H9 (cell line): ENCODE measurements around the gene STMN3. TPM values are rescaled to one million over a fixed set of nuclear protein-coding genes. Genes with fewer than 3 reads are reported as not detected.

Experiments used
- DNase-seq: peaks from one replicate; pipeline ENCODE4 v3.0.0-alpha.2; 2017
- H2AFZ ChIP-seq: one replicate; pipeline ENCODE4 v1.6.1; 2013; ENCODE audit warnings: mild to moderate bottlenecking, low read length, control low read depth, moderate library complexity
- H2AK5ac ChIP-seq: 2 replicates; pipeline ENCODE4 v1.6.1; 2013; ENCODE audit warnings: low read length, control low read depth, mixed read lengths; ENCODE audit not compliant: insufficient read length
- H2BK120ac ChIP-seq: one replicate; pipeline ENCODE4 v1.6.1; 2013; ENCODE audit warnings: low read depth, mild to moderate bottlenecking, low read length, control low read depth, inconsistent platforms; ENCODE audit not compliant: poor library complexity, severe bottlenecking
- H2BK12ac ChIP-seq: 2 replicates; pipeline ENCODE4 v1.6.1; 2013; ENCODE audit warnings: low read length, control low read depth, mixed read lengths, low read depth; ENCODE audit not compliant: insufficient read length
- H2BK15ac ChIP-seq: 2 replicates; pipeline ENCODE4 v1.6.1; 2013; ENCODE audit warnings: low read depth, low read length, control low read depth
- H2BK20ac ChIP-seq: one replicate; pipeline ENCODE4 v1.6.1; 2013; ENCODE audit warnings: low read depth, mild to moderate bottlenecking, low read length, control low read depth, inconsistent platforms; ENCODE audit not compliant: poor library complexity, severe bottlenecking
- H2BK5ac ChIP-seq: 2 replicates; pipeline ENCODE4 v1.6.1; 2013; ENCODE audit warnings: low read length, control low read depth, mixed read lengths; ENCODE audit not compliant: insufficient read length
- H3K14ac ChIP-seq: 2 replicates; pipeline ENCODE4 v1.6.1; 2013; ENCODE audit warnings: low read length, control low read depth; ENCODE audit not compliant: insufficient read depth
- H3K18ac ChIP-seq: 2 replicates; pipeline ENCODE4 v1.6.1; 2013; ENCODE audit warnings: low read depth, mild to moderate bottlenecking, mixed read lengths, low read length, control low read depth; ENCODE audit not compliant: insufficient read length
- H3K23ac ChIP-seq: 2 replicates; pipeline ENCODE4 v1.6.1; 2013; ENCODE audit warnings: low read length, control low read depth, mixed read lengths, low read depth; ENCODE audit not compliant: insufficient read length
- H3K23me2 ChIP-seq: 2 replicates; pipeline ENCODE4 v1.6.1; 2013; ENCODE audit warnings: low read depth, mild to moderate bottlenecking, mixed read lengths, low read length, control low read depth; ENCODE audit not compliant: insufficient read length, poor library complexity, severe bottlenecking
- H3K27ac ChIP-seq: 2 replicates; pipeline ENCODE4 v1.5.1; 2013; ENCODE audit warnings: low read length, control low read depth, mixed read lengths, low read depth; ENCODE audit not compliant: insufficient read length
- H3K27me3 ChIP-seq: 2 replicates; pipeline ENCODE4 v1.6.1; 2013; ENCODE audit warnings: low read length, control low read depth, inconsistent platforms; ENCODE audit not compliant: insufficient read depth
- H3K4ac ChIP-seq: 2 replicates; pipeline ENCODE4 v1.6.1; 2013; ENCODE audit warnings: low read depth, mild to moderate bottlenecking, control low read depth, inconsistent platforms, low read length, moderate library complexity
- H3K4me1 ChIP-seq: 2 replicates; pipeline ENCODE4 v1.6.1; 2013; ENCODE audit warnings: low read length, control low read depth, inconsistent platforms; ENCODE audit not compliant: insufficient read depth
- H3K4me2 ChIP-seq: 2 replicates; pipeline ENCODE4 v1.6.1; 2013; ENCODE audit warnings: low read length, control low read depth, mixed read lengths; ENCODE audit not compliant: insufficient read length, insufficient read depth
- H3K56ac ChIP-seq: 2 replicates; pipeline ENCODE4 v1.6.1; 2013; ENCODE audit warnings: low read depth, mild to moderate bottlenecking, mixed read lengths, low read length, control low read depth; ENCODE audit not compliant: insufficient read length
- H3K79me1 ChIP-seq: 2 replicates; pipeline ENCODE4 v1.6.1; 2013; ENCODE audit warnings: low read depth, mild to moderate bottlenecking, moderate library complexity, low read length, control low read depth, inconsistent platforms; ENCODE audit not compliant: insufficient read depth, poor library complexity, severe bottlenecking
- H3K79me2 ChIP-seq: 2 replicates; pipeline ENCODE4 v1.6.1; 2013; ENCODE audit warnings: low read length, control low read depth, inconsistent platforms; ENCODE audit not compliant: insufficient read depth
- H3K9ac ChIP-seq: 2 replicates; pipeline ENCODE4 v1.6.1; 2013; ENCODE audit warnings: low read length, control low read depth, mixed read lengths; ENCODE audit not compliant: insufficient read length; ENCODE audit errors: extremely low read depth
- H3K9me3 ChIP-seq: one replicate; pipeline ENCODE4 v1.6.1; 2013; ENCODE audit warnings: low read depth, low read length, inconsistent platforms; ENCODE audit not compliant: control insufficient read depth
- H3T11ph ChIP-seq: one replicate; pipeline ENCODE4 v1.6.1; 2013; ENCODE audit warnings: mild to moderate bottlenecking, low read length, control low read depth, inconsistent platforms
- H4K20me1 ChIP-seq: one replicate; pipeline ENCODE4 v1.6.1; 2013; ENCODE audit not compliant: control insufficient read depth, insufficient read length, insufficient read depth
- H4K5ac ChIP-seq: 2 replicates; pipeline ENCODE4 v1.6.1; 2013; ENCODE audit warnings: low read depth, mild to moderate bottlenecking, mixed read lengths, low read length, control low read depth; ENCODE audit not compliant: insufficient read length
- H4K8ac ChIP-seq: replicated peaks from 2 replicates; pipeline ENCODE4 v1.6.1; 2013; ENCODE audit warnings: low read length, control low read depth, mixed read lengths, low read depth; ENCODE audit not compliant: insufficient read length
- H4K91ac ChIP-seq: 2 replicates; pipeline ENCODE4 v1.6.1; 2013; ENCODE audit warnings: low read depth, mild to moderate bottlenecking, moderate library complexity, mixed read lengths, low read length, control low read depth; ENCODE audit not compliant: insufficient read length
- H3K27ac Mint-ChIP-seq, 3 experiments: 2 replicates in 2 of 3; 3 replicates in 1 of 3; pipeline ENCODE4 v1.8.0; 2020 to 2021; ENCODE audit warnings: mixed read lengths in 3 of 3, mild to moderate bottlenecking in 1 of 3, moderate library complexity in 1 of 3
- H3K27me3 Mint-ChIP-seq: 2 replicates; pipeline ENCODE4 v1.8.0; 2021; ENCODE audit warnings: low read depth, mild to moderate bottlenecking, moderate library complexity, mixed read lengths
- H3K36me3 Mint-ChIP-seq, 3 experiments: 2 replicates in 2 of 3; 3 replicates in 1 of 3; pipeline ENCODE4 v1.8.0; 2020 to 2021; ENCODE audit warnings: low read depth in 3 of 3, mixed read lengths in 3 of 3; ENCODE audit not compliant: insufficient read depth in 1 of 3
- H3K4me1 Mint-ChIP-seq, 2 experiments: 2 replicates each; pipeline ENCODE4 v1.8.0; 2020; ENCODE audit warnings: mixed read lengths in 2 of 2
- H3K4me3 Mint-ChIP-seq, 2 experiments: 2 replicates in 1 of 2; 3 replicates in 1 of 2; pipeline ENCODE4 v1.8.0; 2020 to 2021; ENCODE audit warnings: mild to moderate bottlenecking in 2 of 2, mixed read lengths in 2 of 2, moderate library complexity in 1 of 2
- H3K9me3 Mint-ChIP-seq, 2 experiments: 2 replicates in 1 of 2; 3 replicates in 1 of 2; pipeline ENCODE4 v1.8.0; 2020; ENCODE audit warnings: mild to moderate bottlenecking in 2 of 2, mixed read lengths in 2 of 2, moderate library complexity in 1 of 2
- WGBS: extraction: QIAGEN DNeasy Blood & Tissue Kit; methylation state at CpG from one replicate; pipeline ENCODE4 v1.1.7; 2013; ENCODE audit warnings: missing lambda C conversion rate, low lambda C conversion rate, mixed read lengths; ENCODE audit not compliant: insufficient read length; ENCODE audit errors: extremely low coverage; 5-methylcytosine and 5-hydroxymethylcytosine counted together
- total RNA-seq: library from RNA; stranded (reverse); gene quantifications from 2 replicates; pipeline ENCODE4 v1.2.1, GENCODE V29; 2021
- TF ChIP-seq, protein P1 (sequence below): fragments of 200-600 bp; sonication (generic); conservative IDR thresholded peaks from 3 replicates; pipeline ENCODE4 v1.8.0; 2021; ENCODE audit warnings: antibody characterized with exemption, mild to moderate bottlenecking

Gene STMN3
- total RNA-seq, 1 experiment from 2014 or later: 54.0 TPM

DNA sequence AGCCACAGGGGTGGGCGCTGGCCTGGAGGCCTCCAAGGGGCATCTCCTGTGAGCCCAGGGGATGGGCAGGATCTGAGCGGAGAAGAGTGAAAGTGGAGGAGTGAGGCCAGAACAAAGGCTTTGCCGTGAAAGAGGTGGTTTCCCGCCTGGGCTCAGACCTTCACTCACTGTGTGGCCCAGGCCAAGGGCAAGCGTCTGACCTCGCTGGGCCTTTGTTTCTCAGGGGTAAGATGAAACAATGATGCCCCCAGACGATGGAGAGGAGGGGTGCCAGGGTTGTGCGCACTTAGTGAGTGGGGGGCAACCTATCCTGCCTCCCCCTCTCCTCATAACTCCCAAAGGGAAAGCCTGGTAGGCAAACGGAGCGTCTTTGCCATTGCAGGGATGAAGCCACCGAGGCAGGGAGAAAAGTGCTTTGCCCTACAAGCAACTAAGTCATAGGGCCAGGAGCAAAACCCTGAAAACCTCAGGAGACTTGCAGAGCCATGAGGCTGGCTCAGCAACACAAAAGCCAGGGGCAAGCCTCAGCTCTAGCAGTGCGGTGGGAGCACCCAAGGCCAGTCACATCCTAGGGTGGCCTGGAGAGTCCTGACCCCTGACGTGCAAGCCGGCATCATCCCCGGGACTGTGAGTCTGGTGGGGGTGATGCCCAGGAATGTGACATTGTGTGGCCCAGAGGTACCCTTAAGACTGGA lies 897 bp upstream of the STMN3 start:
- H3K27ac ChIP-seq: no peak overlapping the region
- TF ChIP-seq, protein P1, sequence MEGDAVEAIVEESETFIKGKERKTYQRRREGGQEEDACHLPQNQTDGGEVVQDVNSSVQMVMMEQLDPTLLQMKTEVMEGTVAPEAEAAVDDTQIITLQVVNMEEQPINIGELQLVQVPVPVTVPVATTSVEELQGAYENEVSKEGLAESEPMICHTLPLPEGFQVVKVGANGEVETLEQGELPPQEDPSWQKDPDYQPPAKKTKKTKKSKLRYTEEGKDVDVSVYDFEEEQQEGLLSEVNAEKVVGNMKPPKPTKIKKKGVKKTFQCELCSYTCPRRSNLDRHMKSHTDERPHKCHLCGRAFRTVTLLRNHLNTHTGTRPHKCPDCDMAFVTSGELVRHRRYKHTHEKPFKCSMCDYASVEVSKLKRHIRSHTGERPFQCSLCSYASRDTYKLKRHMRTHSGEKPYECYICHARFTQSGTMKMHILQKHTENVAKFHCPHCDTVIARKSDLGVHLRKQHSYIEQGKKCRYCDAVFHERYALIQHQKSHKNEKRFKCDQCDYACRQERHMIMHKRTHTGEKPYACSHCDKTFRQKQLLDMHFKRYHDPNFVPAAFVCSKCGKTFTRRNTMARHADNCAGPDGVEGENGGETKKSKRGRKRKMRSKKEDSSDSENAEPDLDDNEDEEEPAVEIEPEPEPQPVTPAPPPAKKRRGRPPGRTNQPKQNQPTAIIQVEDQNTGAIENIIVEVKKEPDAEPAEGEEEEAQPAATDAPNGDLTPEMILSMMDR: no peak
- H3K18ac ChIP-seq: peak overlapping the region; percentile 13
- H4K91ac ChIP-seq: peak overlapping the region; percentile 63
- DNase-seq: no peak
- H3K9ac ChIP-seq: peak overlapping the region; percentile 53
- H3K4ac ChIP-seq: no peak overlapping the region
- H4K20me1 ChIP-seq: no peaks in the 10 kb centered on the region
- no peak overlapping the region for H2AK5ac ChIP-seq
- no peaks in the 10 kb centered on the region; the same call in 1 of the 2 replicates for H3K4me1 ChIP-seq
- Mint-ChIP-seq H3K27ac (peak overlapping the region; percentile 98), H3K4me1 (peaks cover 19 to 28% of the 10 kb centered on the region in 2 experiments), H3K27me3 (peaks cover 5% of the 10 kb centered on the region), H3K9me3 (no peaks in the 10 kb centered on the region), H3K36me3 (no peaks in the 10 kb centered on the region; a peak in 1 of 7 replicates), H3K4me3 (peak overlapping the region; percentile 73 to 84)
- H3T11ph ChIP-seq: no peak overlapping the region
- H3K9me3 ChIP-seq: no peaks in the 10 kb centered on the region
- peaks cover 10% of the 10 kb centered on the region for H3K23me2 ChIP-seq
- H3K4me2 ChIP-seq: peak overlapping the region; percentile 57
- H2BK20ac ChIP-seq: no peak overlapping the region
- H3K56ac ChIP-seq: no peak overlapping the region
- H3K14ac ChIP-seq: peak overlapping the region; percentile 88; the same call in 1 of the 2 replicates
- H2BK5ac ChIP-seq: no peak overlapping the region
- no peaks in the 10 kb centered on the region for H3K27me3 ChIP-seq
- no peaks in the 10 kb centered on the region for H3K79me1 ChIP-seq
- no peak overlapping the region for H2AFZ ChIP-seq
- no peak overlapping the region for H4K5ac ChIP-seq
- no peaks in the 10 kb centered on the region for H3K79me2 ChIP-seq
- no CpG with 5 or more reads among the region's 15 CpGs for WGBS
- no peak overlapping the region for H4K8ac ChIP-seq
- H2BK15ac ChIP-seq: no peak overlapping the region
- no peak overlapping the region for H2BK120ac ChIP-seq
- H3K23ac ChIP-seq: no peak overlapping the region
- H2BK12ac ChIP-seq: no peak overlapping the region
